Lower lobe of right lung (tissue), 2 donors: Measurements from ENCODE around the gene TAS2R60. TPM values are rescaled to one million over a fixed set of nuclear protein-coding genes. Genes with fewer than 3 reads are reported as not detected.

Source experiments
- ATAC-seq, 2 donors: fragments of 200-7000 bp; cut with Tn5 transposase; one replicate each; pipeline ENCODE4 v1.9.1; 2020 to 2022; ENCODE audit warnings: mild to moderate bottlenecking in 2 of 2, moderate library complexity in 2 of 2
- DNase-seq: peaks from one replicate; pipeline ENCODE4 v3.0.0-alpha.2; 2020
- H3K27ac ChIP-seq: fragments of 200-600 bp; one replicate; pipeline ENCODE4 v1.8.0; 2022
- H3K27me3 ChIP-seq: fragments of 200-600 bp; one replicate; pipeline ENCODE4 v1.8.0; 2022; ENCODE audit warnings: low read depth
- H3K36me3 ChIP-seq: fragments of 200-600 bp; one replicate; pipeline ENCODE4 v1.8.0; 2022; ENCODE audit warnings: mild to moderate bottlenecking
- H3K4me1 ChIP-seq: fragments of 200-600 bp; one replicate; pipeline ENCODE4 v1.8.0; 2022
- H3K4me3 ChIP-seq: fragments of 200-600 bp; one replicate; pipeline ENCODE4 v1.8.0; 2022; ENCODE audit warnings: mild to moderate bottlenecking
- H3K9me3 ChIP-seq: fragments of 200-600 bp; one replicate; pipeline ENCODE4 v1.8.0; 2022
- CTCF ChIP-seq: fragments of 200-600 bp; IDR thresholded peaks from one replicate; pipeline ENCODE4 v1.8.0; 2022; ENCODE audit warnings: antibody characterized with exemption, mild to moderate bottlenecking
- intact Hi-C: fragments of 100-400 bp; cut with DNase I; formaldehyde crosslinking; loops from one replicate; pipeline ENCODE4 v1.11.0; 2022
- total RNA-seq: library from RNA; stranded (reverse); fragmentation: NEBNext Ultra II Directional; extraction: Animal tissue kit (Norgen Biotek cat#: 25700); gene quantifications from one replicate; pipeline ENCODE4 v1.2.1, GENCODE V29; 2021
- donor health status: DM: no; HTN: yes; CAD: no; lungs with severe emphysema.

TAS2R60 gene
- total RNA-seq, 1 donor from 2014 or later = not detected

GRCh38 chr7:143451122-143451521 is 7.9 kb downstream of the TAS2R60 start:
- ATAC-seq (no peak), DNase-seq (no peak)
- Histone ChIP-seq H3K9me3 (no peaks in the 10 kb centered on the region), H3K27me3 (no peaks in the 10 kb centered on the region), H3K4me1 (no peaks in the 10 kb centered on the region), H3K36me3 (no peaks in the 10 kb centered on the region), H3K4me3 (no peak overlapping the region), H3K27ac (no peak overlapping the region)
- TF ChIP-seq CTCF = no peak
- intact Hi-C loops = no loop called here

GRCh38 chr7:143451746-143452145 is 8.5 kb downstream of the TAS2R60 start:
- no peak for ATAC-seq
- no peaks in the 10 kb centered on the region for H3K9me3 ChIP-seq
- no peaks in the 10 kb centered on the region for H3K36me3 ChIP-seq
- DNase-seq = no peak
- H3K4me1 ChIP-seq = no peaks in the 10 kb centered on the region
- intact Hi-C loops = no loop called here
- no peak overlapping the region for H3K27ac ChIP-seq
- H3K4me3 ChIP-seq = no peak overlapping the region
- TF ChIP-seq CTCF = no peak
- H3K27me3 ChIP-seq = no peaks in the 10 kb centered on the region

GRCh38 chr7:143452495-143452894 is 9.2 kb downstream of the TAS2R60 start:
- Histone ChIP-seq H3K27me3 (no peaks in the 10 kb centered on the region), H3K4me3 (no peak overlapping the region), H3K9me3 (no peaks in the 10 kb centered on the region), H3K4me1 (no peaks in the 10 kb centered on the region), H3K36me3 (no peaks in the 10 kb centered on the region), H3K27ac (no peak overlapping the region)
- ATAC-seq (no peak), DNase-seq (no peak)
- intact Hi-C loops = no loop called here
- TF ChIP-seq CTCF = no peak

GRCh38 chr7:143454091-143454680 is 10.9 kb downstream of the TAS2R60 start:
- ATAC-seq = no peak

GRCh38 chr7:143455491-143455890 is 12.2 kb downstream of the TAS2R60 start:
- Histone ChIP-seq H3K9me3 (no peaks in the 10 kb centered on the region), H3K27ac (no peak overlapping the region), H3K4me1 (no peaks in the 10 kb centered on the region), H3K4me3 (no peak overlapping the region), H3K27me3 (no peaks in the 10 kb centered on the region), H3K36me3 (no peaks in the 10 kb centered on the region)
- no peak for TF ChIP-seq CTCF
- ATAC-seq (no peak), DNase-seq (no peak)
- intact Hi-C loops = no loop called here

More at GRCh38 chr7:143454091-143454680, 10.9 kb downstream of the TAS2R60 start:
- no peak for TF ChIP-seq CTCF
- no peaks in the 10 kb centered on the region for H3K4me1 ChIP-seq
- no peaks in the 10 kb centered on the region for H3K36me3 ChIP-seq
- H3K9me3 ChIP-seq = no peaks in the 10 kb centered on the region
- no peak overlapping the region for H3K27ac ChIP-seq
- H3K27me3 ChIP-seq = no peaks in the 10 kb centered on the region
- DNase-seq = no peak
- intact Hi-C loops = no loop called here
- no peak overlapping the region for H3K4me3 ChIP-seq

GRCh38 chr7:143455942-143456341 is 12.7 kb downstream of the TAS2R60 start:
- H3K27ac ChIP-seq = no peak overlapping the region
- ATAC-seq = no peak
- no peaks in the 10 kb centered on the region for H3K36me3 ChIP-seq
- no peaks in the 10 kb centered on the region for H3K4me1 ChIP-seq
- TF ChIP-seq CTCF = no peak
- no peaks in the 10 kb centered on the region for H3K27me3 ChIP-seq
- no peaks in the 10 kb centered on the region for H3K9me3 ChIP-seq
- intact Hi-C loops = no loop called here
- no peak for DNase-seq
- H3K4me3 ChIP-seq = no peak overlapping the region
